GM12878 (cell line): ENCODE results near the gene ALDH6A1. TPM values are rescaled to one million over a fixed set of nuclear protein-coding genes. Genes with fewer than 3 reads are reported as not detected.

Experiments used
- ATAC-seq: fragments of 200-7000 bp; cut with Tn5 transposase; 3 replicates; pipeline ENCODE4 v1.9.1; 2020; ENCODE audit warnings: mild to moderate bottlenecking, moderate library complexity
- BruUV-seq: library from RNA; stranded (reverse); fragments of 400-500 nt; replicated peaks from 2 replicates; lab custom pipeline; 2021; lab: Mats Ljungman, UMichigan
- CTCF ChIA-PET: fragments of 300-600 bp; sonication (Branson Sonifier 250); formaldehyde crosslinking; extraction: SDS; loops from one replicate; lab custom pipeline; 2021; ENCODE audit warnings: inconsistent platforms; lab: Yijun Ruan, JAX
- POLR2A ChIA-PET: fragments of 350-600 bp; formaldehyde crosslinking; extraction: SDS; loops from one replicate; lab custom pipeline; 2021; ENCODE audit warnings: inconsistent platforms; lab: Charles Lee
- RAD21 ChIA-PET: fragments of 300-600 bp; sonication (Branson Sonifier 250); formaldehyde crosslinking; loops from one replicate; lab custom pipeline; 2023; ENCODE audit warnings: antibody characterized with exemption; ENCODE audit not compliant: unreplicated experiment; lab: Charles Lee
- SMC1A ChIA-PET: fragments of 300-600 bp; sonication (Branson Sonifier 250); formaldehyde crosslinking; loops from one replicate; lab custom pipeline; 2023; ENCODE audit not compliant: unreplicated experiment, uncharacterized antibody; lab: Charles Lee
- DNase-seq: peaks from one replicate; pipeline ENCODE4 v3.0.0-alpha.2; 2011; ENCODE audit warnings: low read depth, low spot score
- FAIRE-seq: peaks from 3 replicates; lab custom pipeline; 2011; peaks lifted over from hg19 to GRCh38; lab: Jason Lieb, UNC
- H2AFZ ChIP-seq: 2 replicates; pipeline ENCODE4 v1.6.0; 2011; ENCODE audit warnings: low read depth, low read length, control low read depth; ENCODE audit not compliant: control insufficient read depth
- H3K27ac ChIP-seq: 2 replicates; pipeline ENCODE4 v1.5.1; 2011; ENCODE audit warnings: control low read depth; ENCODE audit not compliant: control insufficient read depth, insufficient read depth
- H3K27me3 ChIP-seq, 2 experiments: replicated peaks in 1 of 2; 2 replicates each; pipeline versions ENCODE4 v1.6.0 to v1.6.1; 2011; ENCODE audit warnings: low read length in 1 of 2; ENCODE audit not compliant: control insufficient read depth in 2 of 2, insufficient read depth in 2 of 2
- H3K36me3 ChIP-seq, 2 experiments: 2 replicates each; pipeline ENCODE4 v1.5.1; 2011; ENCODE audit warnings: low read length in 1 of 2; ENCODE audit not compliant: control insufficient read depth in 2 of 2, insufficient read depth in 2 of 2
- H3K4me1 ChIP-seq: 2 replicates; pipeline ENCODE4 v1.6.1; 2011; ENCODE audit warnings: mild to moderate bottlenecking, low read length, moderate library complexity, mixed read lengths; ENCODE audit not compliant: control insufficient read depth, insufficient read depth
- H3K4me2 ChIP-seq: 2 replicates; pipeline ENCODE4 v1.6.0; 2011; ENCODE audit warnings: control low read depth; ENCODE audit not compliant: control insufficient read depth, insufficient read depth
- H3K4me3 ChIP-seq: fragments of 200-600 bp; sonication (generic); 2 replicates; pipeline ENCODE4 v1.5.1; 2016
- H3K79me2 ChIP-seq: 2 replicates; pipeline ENCODE4 v1.6.0; 2011; ENCODE audit warnings: low read length; ENCODE audit not compliant: control insufficient read depth, insufficient read depth
- H3K9ac ChIP-seq: 2 replicates; pipeline ENCODE4 v1.8.0; 2011; ENCODE audit warnings: low read length, control low read depth, mixed read lengths; ENCODE audit not compliant: control insufficient read depth, insufficient read depth
- H3K9me3 ChIP-seq: replicated peaks from 3 replicates; pipeline ENCODE4 v1.5.1; 2011; ENCODE audit warnings: mild to moderate bottlenecking, low read length; ENCODE audit not compliant: control insufficient read depth, insufficient read depth
- H4K20me1 ChIP-seq: 2 replicates; pipeline ENCODE4 v1.6.0; 2011; ENCODE audit not compliant: control insufficient read depth, insufficient read depth
- CHD4 ChIP-seq: fragments of 200-600 bp; sonication (generic); IDR thresholded peaks from 2 replicates; pipeline ENCODE4 v1.6.1; 2016; ENCODE audit warnings: mild to moderate bottlenecking
- JUNB ChIP-seq: IDR thresholded peaks from 2 replicates; pipeline ENCODE4 v1.6.1; 2016; ENCODE audit warnings: antibody characterized with exemption, mild to moderate bottlenecking
- LARP7 ChIP-seq: fragments of 450-650 bp; IDR thresholded peaks from 2 replicates; pipeline ENCODE4 v1.6.1; 2017; ENCODE audit warnings: mild to moderate bottlenecking
- NBN ChIP-seq: fragments of 450-650 bp; IDR thresholded peaks from 2 replicates; pipeline ENCODE4 v1.6.1; 2016
- NFXL1 ChIP-seq: fragments of 450-650 bp; IDR thresholded peaks from 2 replicates; pipeline ENCODE4 v1.6.1; 2017; ENCODE audit warnings: antibody characterized with exemption, mild to moderate bottlenecking, borderline replicate concordance
- NR2F1 ChIP-seq: fragments of 450-650 bp; conservative IDR thresholded peaks from 2 replicates; pipeline ENCODE4 v1.6.1; 2017; ENCODE audit warnings: mild to moderate bottlenecking
- RB1 ChIP-seq: fragments of 450-650 bp; formaldehyde crosslinking; IDR thresholded peaks from 2 replicates; pipeline ENCODE4 v1.6.1; 2017; ENCODE audit warnings: mild to moderate bottlenecking, borderline replicate concordance
- SIN3A ChIP-seq: IDR thresholded peaks from 2 replicates; pipeline ENCODE4 v1.6.1; 2012; ENCODE audit warnings: low read depth, low read length, improper control_type of control experiment
- SREBF1 ChIP-seq: IDR thresholded peaks from 2 replicates; pipeline ENCODE4 v1.6.1; 2012; ENCODE audit warnings: mild to moderate bottlenecking, low read length
- WGBS: methylation state at CpG from one replicate; pipeline ENCODE4 v1.1.6; 2016; ENCODE audit warnings: low lambda C conversion rate; ENCODE audit not compliant: insufficient replicate concordance, insufficient coverage; ENCODE audit errors: missing lambda C conversion rate; 5-methylcytosine and 5-hydroxymethylcytosine counted together
- in situ Hi-C: fragments of 300-500 bp; cut with MboI; formaldehyde crosslinking; loops from 9 replicates; pipeline ENCODE4 v1.14.3; 2018; ENCODE audit warnings: mixed read lengths
- intact Hi-C: fragments of 100-400 bp; cut with micrococcal nuclease; formaldehyde crosslinking; loops from one replicate; pipeline ENCODE4 v1.14.2; 2022; ENCODE audit not compliant: unreplicated experiment
- polyA plus RNA-seq, 11 experiments: library from polyadenylated mRNA; depleted of rRNA in 4 of 11; unstranded in 6 of 11; stranded (reverse) in 5 of 11; fragments of >200 nt; fragmentation: Nextera tagmentation in 4 of 11; fragmentation: Illumina TruSeq in 1 of 11; extraction: Ambion mirVana in 4 of 11; extraction: Trizol in 1 of 11; gene quantifications; 1 replicate in 1 of 11; 2 replicates in 10 of 11; pipeline versions ENCODE4 v1.2.1 to v1.2.3, GENCODE V29; 2011 to 2016; ENCODE audit warnings: inconsistent platforms in 2 of 11, missing spikeins in 2 of 11, low read depth in 1 of 11
- total RNA-seq, 4 experiments: library from RNA; depleted of rRNA in 3 of 4; stranded (reverse); fragments of >200 nt in 3 of 4; fragmentation: Illumina TruSeq in 1 of 4; extraction: Trizol in 1 of 4; gene quantifications; 2 replicates each; pipeline versions ENCODE4 v1.2.1 to v1.2.3, GENCODE V29; 2013 to 2021
- TF ChIP-seq, protein P1 (sequence below): IDR thresholded peaks from 2 replicates; pipeline ENCODE4 v1.6.1; 2012; ENCODE audit warnings: improper control_type of control experiment, low read depth, low read length; ENCODE audit not compliant: insufficient replicate concordance
- TF ChIP-seq, protein P2 (sequence below): fragments of 450-650 bp; IDR thresholded peaks from 2 replicates; pipeline ENCODE4 v1.6.1; 2016; ENCODE audit warnings: mild to moderate bottlenecking
- TF ChIP-seq, protein P3 (sequence below): fragments of 450-650 bp; formaldehyde crosslinking; IDR thresholded peaks from 2 replicates; pipeline ENCODE4 v1.5.0; 2022; ENCODE audit warnings: mild to moderate bottlenecking, missing genetic modification characterization
- TF ChIP-seq, protein P4 (sequence below): fragments of 450-650 bp; IDR thresholded peaks from 2 replicates; pipeline ENCODE4 v1.6.1; 2016; ENCODE audit warnings: mild to moderate bottlenecking

The ALDH6A1 gene
- total and polyA plus RNA-seq, 10 of the 15 experiments (the other 5 are each of a cell fraction or from before 2014, with no cell fraction given): 6.3 to 23.4 (median 9.8) TPM

DNA sequence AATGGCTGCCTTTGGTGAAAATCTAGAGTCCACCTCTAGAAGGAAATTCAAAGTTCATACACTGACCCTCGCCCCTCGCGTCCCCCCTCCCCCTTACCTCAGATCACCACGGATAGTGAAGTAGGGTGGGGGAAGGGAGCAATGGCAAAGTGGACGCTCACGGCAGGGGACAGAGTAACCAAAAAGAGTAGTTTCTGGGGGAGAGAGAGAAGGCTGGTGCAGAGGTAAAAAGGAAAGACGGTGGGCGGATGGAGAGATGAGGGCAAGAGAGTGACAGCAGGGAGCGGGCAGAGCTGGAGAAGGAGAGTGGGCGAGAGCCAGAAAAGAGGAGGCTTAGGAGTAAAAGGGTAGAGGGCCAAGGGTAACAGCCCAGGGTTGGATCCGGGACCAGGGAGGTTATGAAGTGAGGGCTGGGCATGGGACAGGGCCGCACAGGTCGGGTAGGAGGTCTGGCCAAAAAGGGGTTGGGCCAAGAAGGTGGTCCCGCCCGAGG is 423 bp downstream of the ALDH6A1 start:
- H3K4me3 ChIP-seq: peak overlapping the region; percentile 84
- H3K27ac ChIP-seq: peak overlapping the region; percentile 67
- peak overlapping the region; percentile 93 for H2AFZ ChIP-seq
- H3K79me2 ChIP-seq: peaks cover 34% of the 10 kb centered on the region
- H3K36me3 ChIP-seq: no peaks in the 10 kb centered on the region; a peak in 1 of 4 replicates
- DNase-seq (no peak), FAIRE-seq (no peak), ATAC-seq (peak; percentile 31)
- peaks cover 4% of the 10 kb centered on the region for H3K4me1 ChIP-seq
- ChIA-PET SMC1A (interaction anchor here (0.7 to 1.6 kb wide), 3 partner anchors 10 to 17 kb away, joined by 3 to 4 read pairs (median 3); no protein-coding TSS in a partner anchor), POLR2A (interaction anchor here (1.0 to 1.3 kb wide), 2 partner anchors 16 to 23 kb away, joined by 3 to 4 read pairs; no protein-coding TSS in a partner anchor), RAD21 (interaction anchor here (0.7 kb wide), 1 partner anchor 329 kb away, joined by 3 read pairs; no protein-coding TSS in a partner anchor), CTCF (no interaction called here)
- in situ Hi-C loops: no loop called here
- intact Hi-C loops: no loop called here
- H3K4me2 ChIP-seq: peak overlapping the region; percentile 97
- no TSS peak for BruUV-seq
- peak overlapping the region; percentile 83 for H3K9ac ChIP-seq
- no peaks in the 10 kb centered on the region for H3K9me3 ChIP-seq
- H4K20me1 ChIP-seq: no peaks in the 10 kb centered on the region
- no peaks in the 10 kb centered on the region for H3K27me3 ChIP-seq
- WGBS: 7% methylated on average over 15 of the region's 15 CpGs
- TF ChIP-seq NFXL1 (no peak), NR2F1 (no peak), NBN (peak; percentile 43; the same call in 1 of the 2 replicates), LARP7 (peak; percentile 57), JUNB (no peak), SREBF1 (no peak), SIN3A (no peak), CHD4 (no peak), RB1 (0 out of 2 replicates have a peak, but pooled peaks have one; percentile 38)
- TF ChIP-seq, protein P1, sequence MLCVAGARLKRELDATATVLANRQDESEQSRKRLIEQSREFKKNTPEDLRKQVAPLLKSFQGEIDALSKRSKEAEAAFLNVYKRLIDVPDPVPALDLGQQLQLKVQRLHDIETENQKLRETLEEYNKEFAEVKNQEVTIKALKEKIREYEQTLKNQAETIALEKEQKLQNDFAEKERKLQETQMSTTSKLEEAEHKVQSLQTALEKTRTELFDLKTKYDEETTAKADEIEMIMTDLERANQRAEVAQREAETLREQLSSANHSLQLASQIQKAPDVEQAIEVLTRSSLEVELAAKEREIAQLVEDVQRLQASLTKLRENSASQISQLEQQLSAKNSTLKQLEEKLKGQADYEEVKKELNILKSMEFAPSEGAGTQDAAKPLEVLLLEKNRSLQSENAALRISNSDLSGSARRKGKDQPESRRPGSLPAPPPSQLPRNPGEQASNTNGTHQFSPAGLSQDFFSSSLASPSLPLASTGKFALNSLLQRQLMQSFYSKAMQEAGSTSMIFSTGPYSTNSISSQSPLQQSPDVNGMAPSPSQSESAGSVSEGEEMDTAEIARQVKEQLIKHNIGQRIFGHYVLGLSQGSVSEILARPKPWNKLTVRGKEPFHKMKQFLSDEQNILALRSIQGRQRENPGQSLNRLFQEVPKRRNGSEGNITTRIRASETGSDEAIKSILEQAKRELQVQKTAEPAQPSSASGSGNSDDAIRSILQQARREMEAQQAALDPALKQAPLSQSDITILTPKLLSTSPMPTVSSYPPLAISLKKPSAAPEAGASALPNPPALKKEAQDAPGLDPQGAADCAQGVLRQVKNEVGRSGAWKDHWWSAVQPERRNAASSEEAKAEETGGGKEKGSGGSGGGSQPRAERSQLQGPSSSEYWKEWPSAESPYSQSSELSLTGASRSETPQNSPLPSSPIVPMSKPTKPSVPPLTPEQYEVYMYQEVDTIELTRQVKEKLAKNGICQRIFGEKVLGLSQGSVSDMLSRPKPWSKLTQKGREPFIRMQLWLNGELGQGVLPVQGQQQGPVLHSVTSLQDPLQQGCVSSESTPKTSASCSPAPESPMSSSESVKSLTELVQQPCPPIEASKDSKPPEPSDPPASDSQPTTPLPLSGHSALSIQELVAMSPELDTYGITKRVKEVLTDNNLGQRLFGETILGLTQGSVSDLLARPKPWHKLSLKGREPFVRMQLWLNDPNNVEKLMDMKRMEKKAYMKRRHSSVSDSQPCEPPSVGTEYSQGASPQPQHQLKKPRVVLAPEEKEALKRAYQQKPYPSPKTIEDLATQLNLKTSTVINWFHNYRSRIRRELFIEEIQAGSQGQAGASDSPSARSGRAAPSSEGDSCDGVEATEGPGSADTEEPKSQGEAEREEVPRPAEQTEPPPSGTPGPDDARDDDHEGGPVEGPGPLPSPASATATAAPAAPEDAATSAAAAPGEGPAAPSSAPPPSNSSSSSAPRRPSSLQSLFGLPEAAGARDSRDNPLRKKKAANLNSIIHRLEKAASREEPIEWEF: no peak
- TF ChIP-seq, protein P2, sequence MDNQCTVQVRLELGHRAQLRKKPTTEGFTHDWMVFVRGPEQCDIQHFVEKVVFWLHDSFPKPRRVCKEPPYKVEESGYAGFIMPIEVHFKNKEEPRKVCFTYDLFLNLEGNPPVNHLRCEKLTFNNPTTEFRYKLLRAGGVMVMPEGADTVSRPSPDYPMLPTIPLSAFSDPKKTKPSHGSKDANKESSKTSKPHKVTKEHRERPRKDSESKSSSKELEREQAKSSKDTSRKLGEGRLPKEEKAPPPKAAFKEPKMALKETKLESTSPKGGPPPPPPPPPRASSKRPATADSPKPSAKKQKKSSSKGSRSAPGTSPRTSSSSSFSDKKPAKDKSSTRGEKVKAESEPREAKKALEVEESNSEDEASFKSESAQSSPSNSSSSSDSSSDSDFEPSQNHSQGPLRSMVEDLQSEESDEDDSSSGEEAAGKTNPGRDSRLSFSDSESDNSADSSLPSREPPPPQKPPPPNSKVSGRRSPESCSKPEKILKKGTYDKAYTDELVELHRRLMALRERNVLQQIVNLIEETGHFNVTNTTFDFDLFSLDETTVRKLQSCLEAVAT: 0 out of 2 replicates have a peak, but pooled peaks have one; percentile 45
- TF ChIP-seq, protein P3, sequence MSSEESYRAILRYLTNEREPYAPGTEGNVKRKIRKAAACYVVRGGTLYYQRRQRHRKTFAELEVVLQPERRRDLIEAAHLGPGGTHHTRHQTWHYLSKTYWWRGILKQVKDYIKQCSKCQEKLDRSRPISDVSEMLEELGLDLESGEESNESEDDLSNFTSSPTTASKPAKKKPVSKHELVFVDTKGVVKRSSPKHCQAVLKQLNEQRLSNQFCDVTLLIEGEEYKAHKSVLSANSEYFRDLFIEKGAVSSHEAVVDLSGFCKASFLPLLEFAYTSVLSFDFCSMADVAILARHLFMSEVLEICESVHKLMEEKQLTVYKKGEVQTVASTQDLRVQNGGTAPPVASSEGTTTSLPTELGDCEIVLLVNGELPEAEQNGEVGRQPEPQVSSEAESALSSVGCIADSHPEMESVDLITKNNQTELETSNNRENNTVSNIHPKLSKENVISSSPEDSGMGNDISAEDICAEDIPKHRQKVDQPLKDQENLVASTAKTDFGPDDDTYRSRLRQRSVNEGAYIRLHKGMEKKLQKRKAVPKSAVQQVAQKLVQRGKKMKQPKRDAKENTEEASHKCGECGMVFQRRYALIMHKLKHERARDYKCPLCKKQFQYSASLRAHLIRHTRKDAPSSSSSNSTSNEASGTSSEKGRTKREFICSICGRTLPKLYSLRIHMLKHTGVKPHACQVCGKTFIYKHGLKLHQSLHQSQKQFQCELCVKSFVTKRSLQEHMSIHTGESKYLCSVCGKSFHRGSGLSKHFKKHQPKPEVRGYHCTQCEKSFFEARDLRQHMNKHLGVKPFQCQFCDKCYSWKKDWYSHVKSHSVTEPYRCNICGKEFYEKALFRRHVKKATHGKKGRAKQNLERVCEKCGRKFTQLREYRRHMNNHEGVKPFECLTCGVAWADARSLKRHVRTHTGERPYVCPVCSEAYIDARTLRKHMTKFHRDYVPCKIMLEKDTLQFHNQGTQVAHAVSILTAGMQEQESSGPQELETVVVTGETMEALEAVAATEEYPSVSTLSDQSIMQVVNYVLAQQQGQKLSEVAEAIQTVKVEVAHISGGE (CRISPR knock-in tag): no peak
- TF ChIP-seq, protein P4, sequence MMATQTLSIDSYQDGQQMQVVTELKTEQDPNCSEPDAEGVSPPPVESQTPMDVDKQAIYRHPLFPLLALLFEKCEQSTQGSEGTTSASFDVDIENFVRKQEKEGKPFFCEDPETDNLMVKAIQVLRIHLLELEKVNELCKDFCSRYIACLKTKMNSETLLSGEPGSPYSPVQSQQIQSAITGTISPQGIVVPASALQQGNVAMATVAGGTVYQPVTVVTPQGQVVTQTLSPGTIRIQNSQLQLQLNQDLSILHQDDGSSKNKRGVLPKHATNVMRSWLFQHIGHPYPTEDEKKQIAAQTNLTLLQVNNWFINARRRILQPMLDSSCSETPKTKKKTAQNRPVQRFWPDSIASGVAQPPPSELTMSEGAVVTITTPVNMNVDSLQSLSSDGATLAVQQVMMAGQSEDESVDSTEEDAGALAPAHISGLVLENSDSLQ: peak; percentile 19; the same call in 1 of the 2 replicates
